Measurements from ENCODE around the gene SPG21.

- TF ChIP-seq CTCF (IDR thresholded peaks at IDR 0.05; ENCODE audit: borderline replicate concordance, extremely low read depth, low read length, poor library complexity, severe bottlenecking): no peak
- TF ChIP-seq EZH2 (IDR thresholded peaks at IDR 0.05; ENCODE audit: borderline replicate concordance, low read depth, low read length, severe bottlenecking): no peak
Measured at GRCh38 chr15:65037309-65037708, 47.6 kb upstream of the SPG21 start.

Data from DND-41 (cell line).